GM12891 (cell line): ENCODE measurements around the gene HMG20B. TPM values are rescaled to one million over a fixed set of nuclear protein-coding genes. Genes with fewer than 3 reads are reported as not detected.
"Not testable (repeated sequence)": the region's sequence is repeated elsewhere in the genome, so short reads cannot be mapped to it uniquely, and the experiment has no call there.

Experiments used
- DNase-seq: peaks from one replicate; pipeline ENCODE4 v3.0.0; 2011; ENCODE audit warnings: low spot score; ENCODE audit not compliant: insufficient read length
- FAIRE-seq: peaks from 2 replicates; lab custom pipeline; 2011; peaks lifted over from hg19 to GRCh38; lab: Jason Lieb, UNC
- PAX5 ChIP-seq: IDR thresholded peaks from 2 replicates; pipeline ENCODE4 v1.6.1; 2011; ENCODE audit warnings: low read length, moderate library complexity, mild to moderate bottlenecking; ENCODE audit not compliant: insufficient read depth, severe bottlenecking
- POLR2A ChIP-seq: IDR thresholded peaks from 2 replicates; pipeline ENCODE4 v1.6.1; 2011; ENCODE audit warnings: low read depth, low read length, control low read depth
- POLR2AphosphoS5 ChIP-seq: IDR thresholded peaks from 2 replicates; pipeline ENCODE4 v1.6.1; 2011; ENCODE audit warnings: low read depth, low read length, control low read depth
- POU2F2 ChIP-seq: IDR thresholded peaks from 2 replicates; pipeline ENCODE4 v1.6.1; 2011; ENCODE audit warnings: low read depth, mild to moderate bottlenecking, control low read depth, low read length, moderate library complexity
- SPI1 ChIP-seq: IDR thresholded peaks from 2 replicates; pipeline ENCODE4 v1.6.1; 2011; ENCODE audit warnings: low read depth, low read length, control low read depth
- TAF1 ChIP-seq: IDR thresholded peaks from 2 replicates; pipeline ENCODE4 v1.6.1; 2011; ENCODE audit warnings: low read depth, low read length, control low read depth
- polyA plus RNA-seq: library from polyadenylated mRNA; unstranded; fragments of >200 nt; gene quantifications from one replicate; pipeline ENCODE4 v1.2.1, GENCODE V29; 2012; ENCODE audit warnings: low read depth, missing spikeins, inconsistent platforms; ENCODE audit not compliant: missing spikeins

HMG20B gene
- polyA plus RNA-seq: 44.6 TPM

DNA sequence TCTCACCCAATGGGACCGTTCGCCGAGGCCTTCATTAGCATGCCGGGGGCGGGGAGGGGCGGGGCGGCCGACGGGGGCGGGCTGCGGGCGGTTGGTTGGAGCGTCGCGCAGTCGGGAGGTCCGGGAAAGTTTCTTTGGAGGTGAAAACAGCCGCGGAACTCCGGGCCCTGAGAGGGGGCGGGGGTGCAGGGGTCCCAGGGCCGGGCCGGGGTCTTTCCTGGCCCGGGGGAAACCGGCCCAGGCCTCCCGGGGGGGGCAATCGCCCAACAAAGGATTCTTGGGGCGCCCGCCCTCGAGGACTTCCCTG is at the start of gene HMG20B:
HMG20B (plus strand) TSS at position 90 of the 307 bp plus-strand sequence. CDS start 366 bp downstream, outside the sequence.
- DNase-seq: no peak
- TF ChIP-seq POU2F2 (no peak), TAF1 (no peak), SPI1 (no peak), PAX5 (no peak), POLR2AphosphoS5 (no peak), POLR2A (no peak)
- no peak for FAIRE-seq

DNA sequence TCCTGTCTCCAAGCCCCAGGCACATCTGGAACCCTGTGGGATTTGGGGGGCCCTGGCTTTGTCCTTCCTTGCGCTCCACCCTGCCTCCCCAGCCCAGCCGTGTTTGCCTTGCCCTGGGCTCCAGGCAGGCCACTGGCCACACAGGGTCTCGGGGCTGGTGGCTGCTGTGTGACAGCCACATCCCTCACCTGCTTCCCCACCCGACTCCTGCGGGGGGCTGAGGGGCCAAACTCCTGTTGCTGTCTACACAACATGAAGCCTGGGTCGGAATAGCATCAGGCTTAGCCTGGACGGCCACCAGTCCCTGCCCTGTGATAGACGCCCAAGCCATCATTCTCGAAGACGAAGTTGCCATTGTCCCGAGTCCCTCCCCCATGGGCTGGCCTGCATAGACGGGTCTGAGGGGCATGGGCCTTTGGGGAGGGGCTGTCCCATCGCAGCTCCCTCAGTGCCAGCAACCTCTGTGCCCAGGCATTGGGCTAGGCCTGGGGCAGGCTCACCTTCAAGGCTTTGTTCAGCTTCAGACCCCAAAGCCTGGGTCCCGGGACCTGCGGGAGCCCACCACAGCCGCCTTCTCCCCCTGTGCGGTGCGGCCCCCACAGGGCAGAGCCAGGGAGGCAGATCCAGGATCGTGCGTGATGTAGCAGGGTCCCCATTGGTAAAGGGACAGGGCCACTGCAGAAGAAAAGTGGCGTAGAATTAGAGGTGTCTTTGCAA is 49.2 kb upstream of the HMG20B start:
- DNase-seq: no peak
- TF ChIP-seq POU2F2 (no peak), TAF1 (no peak), PAX5 (no peak), POLR2A (no peak), POLR2AphosphoS5 (no peak), SPI1 (no peak)
- no peak for FAIRE-seq

DNA sequence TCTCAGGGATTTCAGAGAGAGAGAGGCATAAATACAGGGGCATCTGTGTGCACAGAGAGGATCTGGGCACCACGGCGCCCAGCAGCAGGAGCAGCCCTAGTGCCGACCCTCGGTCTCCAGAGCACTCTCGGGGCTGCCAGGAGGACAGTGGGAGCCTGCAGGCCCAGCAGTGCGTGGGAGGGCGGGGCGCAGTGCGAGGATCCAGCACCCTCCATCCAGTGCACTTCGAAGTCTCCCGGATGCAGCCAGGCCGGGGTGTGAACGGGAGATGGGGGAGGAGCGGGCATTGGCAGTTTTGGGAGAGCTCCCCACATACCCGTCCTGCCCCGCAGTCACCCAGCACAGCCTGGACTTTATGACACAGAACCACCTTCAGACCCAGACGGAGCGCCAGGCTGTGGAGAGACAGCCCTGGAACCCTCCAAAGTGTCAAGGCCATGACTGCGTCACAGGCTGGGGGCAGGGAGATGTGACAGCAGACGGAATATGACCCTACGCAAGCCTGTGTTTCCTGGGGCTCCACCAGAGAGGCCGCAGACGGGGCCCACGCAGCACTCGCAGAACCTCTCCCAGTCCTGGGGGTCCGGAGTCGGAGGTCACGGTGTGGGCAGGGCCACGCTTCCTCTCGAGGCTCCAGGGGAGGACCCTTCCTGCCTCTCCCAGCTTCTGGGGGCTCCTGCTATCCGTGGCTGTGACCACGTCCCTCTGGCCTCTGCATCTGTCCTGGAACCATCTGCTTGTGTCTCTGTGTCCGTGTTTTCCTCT is 48.5 kb upstream of the HMG20B start:
- TF ChIP-seq POLR2AphosphoS5: no peak
- TF ChIP-seq SPI1: no peak
- no peak for TF ChIP-seq POU2F2
- TF ChIP-seq TAF1: no peak
- no peak for TF ChIP-seq PAX5
- TF ChIP-seq POLR2A: no peak
- no peak for DNase-seq
- FAIRE-seq: no peak

DNA sequence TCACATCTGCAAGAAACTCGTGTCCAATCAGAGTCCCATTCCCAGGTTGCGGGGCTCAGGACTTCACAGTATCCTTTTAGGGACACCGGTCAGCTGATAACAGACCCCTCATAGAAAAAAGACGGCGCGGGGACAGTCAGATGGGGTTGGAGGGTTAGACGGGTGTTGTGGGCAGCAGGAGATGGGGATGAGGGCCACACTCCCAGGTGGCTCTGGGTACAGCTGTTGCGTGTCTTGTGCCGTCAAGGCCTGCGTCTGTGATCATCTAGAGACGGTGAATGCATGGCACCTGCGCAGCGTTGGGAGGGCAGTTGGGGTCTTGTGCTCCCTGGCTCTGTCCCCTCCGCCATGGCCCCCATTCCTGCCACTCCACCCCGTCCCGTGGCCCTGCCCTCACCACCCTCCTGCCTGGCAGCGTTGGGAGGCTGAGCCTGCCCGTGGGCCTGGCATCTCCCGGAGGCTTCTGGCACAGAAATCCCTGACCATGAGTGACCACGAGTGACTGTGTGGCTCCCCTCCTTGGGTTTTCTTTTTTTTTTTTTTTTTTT is 47.8 kb upstream of the HMG20B start:
- FAIRE-seq (no peak), DNase-seq (no peak)
- TF ChIP-seq PAX5 (no peak), POLR2A (no peak), POU2F2 (no peak), SPI1 (no peak), POLR2AphosphoS5 (no peak), TAF1 (no peak)

DNA sequence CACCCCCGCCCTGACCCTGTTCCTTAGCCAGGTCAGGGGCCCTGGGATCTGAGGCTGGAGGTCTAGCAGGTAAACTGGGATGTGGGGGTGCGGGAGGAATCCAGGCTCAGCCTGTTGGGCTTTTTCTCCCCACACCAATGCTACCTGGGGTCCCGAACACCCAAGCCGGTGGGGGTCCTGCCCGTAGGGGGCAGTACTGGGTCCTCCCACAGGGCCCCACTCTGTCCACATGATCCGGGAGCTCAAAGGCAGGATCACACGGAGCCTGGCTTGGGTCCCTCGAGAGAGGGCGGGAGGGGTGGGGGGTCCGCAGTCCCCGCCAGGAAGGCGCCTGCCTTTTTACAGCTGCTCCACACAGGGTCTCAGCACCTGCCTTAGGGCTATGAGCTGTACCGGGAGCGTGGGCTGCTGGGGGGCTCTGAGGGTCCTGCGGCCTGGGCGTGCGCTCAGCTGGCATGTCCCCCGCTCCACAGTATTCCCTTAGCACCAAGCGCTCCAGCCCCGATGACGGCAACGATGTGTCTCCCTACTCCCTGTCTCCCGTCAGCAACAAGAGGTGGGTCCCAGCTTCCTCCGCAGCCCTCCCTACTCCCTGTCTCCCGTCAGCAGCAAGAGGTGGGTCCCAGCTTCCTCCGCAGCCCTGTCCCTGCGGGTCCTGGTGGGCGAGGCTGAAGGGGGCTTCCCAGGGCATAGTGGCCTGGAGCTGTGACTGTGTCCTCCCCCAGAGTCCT is 46.1 kb upstream of the HMG20B start:
- FAIRE-seq (no peak), DNase-seq (no peak)
- no peak for TF ChIP-seq TAF1
- TF ChIP-seq PAX5: no peak
- no peak for TF ChIP-seq POLR2A
- no peak for TF ChIP-seq POLR2AphosphoS5
- TF ChIP-seq POU2F2: no peak
- TF ChIP-seq SPI1: no peak

DNA sequence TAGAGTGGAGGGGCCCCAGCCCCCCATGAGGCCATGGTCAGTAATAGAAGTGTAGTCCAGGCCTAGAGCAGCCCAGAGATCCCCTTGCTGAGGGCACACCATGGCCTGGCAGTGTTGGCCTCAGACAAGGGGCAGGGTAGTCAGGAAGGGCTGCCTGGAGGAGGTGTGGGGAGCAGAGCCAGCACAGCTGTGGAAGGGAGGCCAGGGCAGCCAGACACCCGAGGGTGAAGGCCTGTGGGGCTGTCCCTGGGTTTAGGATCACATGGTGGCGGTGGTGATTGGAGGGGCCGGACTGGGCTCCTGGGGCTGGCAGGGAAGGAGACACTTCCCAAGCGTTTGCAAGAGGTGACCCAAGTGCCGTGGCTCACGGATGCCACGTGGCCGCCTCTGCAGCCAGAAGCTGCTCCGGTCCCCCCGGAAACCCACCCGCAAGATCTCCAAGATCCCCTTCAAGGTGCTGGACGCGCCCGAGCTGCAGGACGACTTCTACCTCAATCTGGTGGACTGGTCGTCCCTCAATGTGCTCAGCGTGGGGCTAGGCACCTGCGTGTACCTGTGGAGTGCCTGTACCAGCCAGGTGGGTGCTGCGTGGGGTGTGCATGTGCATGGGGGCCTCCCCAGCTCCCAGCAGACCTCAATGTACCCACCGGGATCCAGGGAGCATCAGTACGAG is 45.4 kb upstream of the HMG20B start:
- TF ChIP-seq SPI1 (no peak), POU2F2 (no peak), POLR2AphosphoS5 (no peak), PAX5 (no peak), POLR2A (no peak), TAF1 (no peak)
- no peak for FAIRE-seq
- no peak for DNase-seq

DNA sequence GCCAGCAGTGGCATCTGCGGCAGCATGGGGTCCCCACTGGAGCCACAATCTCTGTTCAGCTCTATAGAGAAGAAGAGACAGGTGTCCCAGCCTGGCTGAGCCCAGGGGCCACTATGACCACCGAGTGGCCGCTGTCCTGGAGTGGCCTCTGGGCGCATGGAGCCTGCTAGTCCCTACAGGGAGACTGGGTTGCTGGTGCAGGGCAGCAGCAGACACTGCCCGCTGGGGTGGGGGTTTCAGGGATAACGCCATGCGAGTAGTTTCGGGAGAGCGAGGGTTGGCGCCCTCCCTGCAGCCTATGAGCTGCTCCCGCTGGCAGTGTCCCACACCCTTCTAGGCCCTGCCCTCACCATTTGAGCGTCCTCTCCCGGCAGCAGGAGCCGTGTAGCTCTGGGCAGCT is 44.7 kb upstream of the HMG20B start:
- DNase-seq (no peak), FAIRE-seq (no peak)
- TF ChIP-seq PAX5: no peak
- TF ChIP-seq TAF1: no peak
- no peak for TF ChIP-seq POU2F2
- no peak for TF ChIP-seq POLR2AphosphoS5
- TF ChIP-seq POLR2A: no peak
- no peak for TF ChIP-seq SPI1

DNA sequence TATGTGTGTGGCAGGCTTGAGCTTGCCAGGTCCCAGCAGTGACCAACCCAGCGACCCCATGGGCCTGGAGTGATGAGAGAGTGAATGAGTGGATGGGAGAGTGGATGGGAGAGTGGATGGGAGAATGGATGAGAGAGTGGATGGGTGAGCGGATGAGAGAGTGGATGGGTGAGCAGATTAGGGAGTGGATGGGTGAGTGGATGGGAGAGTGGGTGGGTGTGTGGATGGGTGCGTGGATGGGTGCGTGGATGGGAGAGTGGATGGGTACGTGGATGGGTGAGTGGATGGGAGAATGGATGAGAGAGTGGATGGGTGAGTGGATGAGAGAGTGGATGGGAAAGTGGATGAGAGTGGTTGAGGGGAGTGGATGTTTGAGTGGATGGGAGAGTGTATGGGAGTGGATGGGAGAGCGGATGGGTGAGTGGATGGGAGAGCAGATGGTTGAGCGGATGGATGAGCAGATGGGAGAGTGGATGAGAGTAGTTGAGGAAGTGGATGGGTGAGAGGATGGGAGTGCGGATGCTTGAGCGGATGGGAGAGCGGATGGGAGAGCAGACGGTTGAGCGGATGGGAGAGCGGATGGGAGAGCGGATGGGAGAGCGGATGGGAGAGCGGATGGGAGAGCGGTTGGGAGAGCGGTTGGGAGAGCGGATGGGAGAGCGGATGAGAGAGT is 44.1 kb upstream of the HMG20B start:
- no peak for TF ChIP-seq POLR2AphosphoS5
- TF ChIP-seq PAX5: no peak
- TF ChIP-seq POLR2A: no peak
- no peak for FAIRE-seq
- DNase-seq: no peak

DNA sequence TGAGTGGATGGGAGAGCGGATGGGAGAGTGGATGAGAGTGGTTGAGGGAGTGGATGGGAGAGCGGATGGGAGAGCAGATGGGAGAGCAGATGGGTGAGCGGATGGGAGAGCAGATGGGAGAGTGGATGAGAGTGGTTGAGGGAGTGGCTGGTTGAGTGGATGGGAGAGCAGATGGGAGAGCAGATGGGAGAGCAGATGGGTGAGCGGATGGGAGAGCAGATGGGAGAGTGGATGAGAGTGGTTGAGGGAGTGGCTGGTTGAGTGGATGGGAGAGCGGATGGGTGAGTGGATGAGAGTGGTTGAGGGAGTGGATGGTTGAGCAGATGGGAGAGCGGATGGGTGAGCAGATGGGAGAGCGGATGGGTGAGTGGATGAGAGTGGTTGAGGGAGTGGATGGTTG is 43.4 kb upstream of the HMG20B start:
- DNase-seq, FAIRE-seq: not testable (repeated sequence)
